ENCODE data around the gene LRRN1. TPM values are rescaled to one million over a fixed set of nuclear protein-coding genes. Genes with fewer than 3 reads are reported as not detected.
"Not testable (repeated sequence)": the region's sequence is repeated elsewhere in the genome, so short reads cannot be mapped to it uniquely, and the experiment has no call there.

The LRRN1 gene
- total and polyA plus RNA-seq, 7 donors, result 0.29 to 12.6 (median 5.1) TPM

GRCh38 chr3:3881050-3881449, 81.8 kb downstream of the LRRN1 start:
- intact Hi-C loops (cut with DNase I), result no loop called here
- H3K27me3 ChIP-seq (ENCODE audit: insufficient read depth in 3 of 3, low read length in 2 of 3), result no peaks in the 10 kb centered on the region
- no peaks in the 10 kb centered on the region for H3K9me3 ChIP-seq
- no peak for TF ChIP-seq CTCF (IDR thresholded peaks at IDR 0.05)
- WGBS, 3 donors, result 72 to 79% (median 78%) methylated on average over 7 of the region's 7 CpGs
- H3K36me3 ChIP-seq (ENCODE audit: insufficient read depth in 1 of 2, low read depth in 1 of 2), result no peaks in the 10 kb centered on the region
- H3K27ac ChIP-seq, result no peak overlapping the region
- no peak overlapping the region for H3K4me3 ChIP-seq
- no peaks in the 10 kb centered on the region for H3K4me1 ChIP-seq
- no peak for ATAC-seq
- no peak for DNase-seq

GRCh38 chr3:3887311-3887710, 88.1 kb downstream of the LRRN1 start:
- H3K9me3 ChIP-seq; intact Hi-C loops (cut with DNase I); ATAC-seq; H3K36me3 ChIP-seq (ENCODE audit: insufficient read depth in 1 of 2, low read depth in 1 of 2); H3K4me3 ChIP-seq; H3K27me3 ChIP-seq (ENCODE audit: insufficient read depth in 3 of 3, low read length in 2 of 3); H3K4me1 ChIP-seq; H3K27ac ChIP-seq; DNase-seq: not testable (repeated sequence)

- WGBS, 3 donors, result 55 to 59% (median 58%) methylated on average over 4 of the region's 4 CpGs
Observed at GRCh38 chr3:3893590-3893989, 94.4 kb downstream of the LRRN1 start.

More at GRCh38 chr3:3893590-3893989, 94.4 kb downstream of the LRRN1 start:
- no peak for TF ChIP-seq CTCF (IDR thresholded peaks at IDR 0.05)
- DNase-seq (no peak), ATAC-seq (no peak)
- Histone ChIP-seq H3K4me3 (no peak overlapping the region), H3K27me3 (ENCODE audit: insufficient read depth in 3 of 3, low read length in 2 of 3) (no peaks in the 10 kb centered on the region), H3K4me1 (no peaks in the 10 kb centered on the region), H3K27ac (no peak overlapping the region), H3K9me3 (no peaks in the 10 kb centered on the region), H3K36me3 (ENCODE audit: insufficient read depth in 1 of 2, low read depth in 1 of 2) (no peaks in the 10 kb centered on the region)
- intact Hi-C loops (cut with DNase I), result no loop called here
